Stomach (tissue), 9 donors: ENCODE measurements around the gene DUSP16. TPM values are rescaled to one million over a fixed set of nuclear protein-coding genes. Genes with fewer than 3 reads are reported as not detected.

Experiments used
- DNase-seq, 2 donors: peaks; one replicate each; pipeline versions ENCODE4 v3.0.0 to v3.0.0-alpha.2; 2013 to 2019
- H3K27ac ChIP-seq, 5 donors: fragments of 200-600 bp in 4 of 5; sonication (generic) in 4 of 5; one replicate each; pipeline ENCODE4 v1.5.1; 2013 to 2019; ENCODE audit warnings: mild to moderate bottlenecking in 1 of 5, moderate library complexity in 1 of 5
- H3K27me3 ChIP-seq, 3 donors: fragments of 200-600 bp; sonication (generic); one replicate each; pipeline ENCODE4 v1.5.1; 2017 to 2019; ENCODE audit warnings: mixed run types in 1 of 3
- H3K36me3 ChIP-seq, 4 donors: fragments of 200-600 bp; sonication (generic); 1 replicate in 3 of 4; 2 replicates in 1 of 4; pipeline ENCODE4 v1.5.1; 2016 to 2019
- H3K4me1 ChIP-seq, 4 donors: fragments of 200-600 bp; sonication (generic); one replicate each; pipeline ENCODE4 v1.5.1; 2016 to 2019
- H3K4me3 ChIP-seq, 4 donors: fragments of 200-600 bp; sonication (generic) in 3 of 4; one replicate each; pipeline ENCODE4 v1.5.1; 2016 to 2019; ENCODE audit warnings: mild to moderate bottlenecking in 1 of 4
- H3K9me3 ChIP-seq, 4 donors: fragments of 200-600 bp; sonication (generic); one replicate each; pipeline ENCODE4 v1.5.1; 2016 to 2019
- CTCF ChIP-seq, 7 experiments: fragments of 450-650 bp in 4 of 7; fragments of 200-600 bp in 3 of 7; sonication (generic) in 3 of 7; IDR thresholded peaks; one replicate each; pipeline ENCODE4 v1.5.1; 2016 to 2019; ENCODE audit warnings: antibody characterized with exemption in 7 of 7, control low read depth in 2 of 7, mild to moderate bottlenecking in 1 of 7
- EP300 ChIP-seq: sonication (generic); formaldehyde crosslinking; IDR thresholded peaks from one replicate; pipeline ENCODE4 v1.6.1; 2017; ENCODE audit warnings: antibody characterized with exemption
- POLR2A ChIP-seq, 4 donors: fragments of 450-650 bp; IDR thresholded peaks; one replicate each; pipeline ENCODE4 v1.6.1; 2016; ENCODE audit warnings: antibody characterized with exemption in 4 of 4, control low read depth in 2 of 4, mild to moderate bottlenecking in 1 of 4, moderate library complexity in 1 of 4
- POLR2AphosphoS5 ChIP-seq, 3 donors: sonication (generic); formaldehyde crosslinking; IDR thresholded peaks; one replicate each; pipeline ENCODE4 v1.6.1; 2016; ENCODE audit warnings: antibody characterized with exemption in 3 of 3
- WGBS, 5 donors: extraction: QIAGEN DNeasy Blood & Tissue Kit in 3 of 5; methylation state at CpG; one replicate each; pipeline versions ENCODE4 v1.1.5 to v1.1.7; 2013 to 2018; 5-methylcytosine and 5-hydroxymethylcytosine counted together
- intact Hi-C: fragments of 100-400 bp; cut with DNase I; formaldehyde crosslinking; loops from one replicate; pipeline ENCODE4 v1.15.1; 2023; ENCODE audit warnings: low total_unique reads
- polyA plus RNA-seq, 3 donors: library from polyadenylated mRNA; stranded (reverse); fragments of 200-250 nt; gene quantifications; one replicate each; pipeline ENCODE4 v1.2.3, GENCODE V29; 2013
- total RNA-seq, 5 donors: library from RNA; depleted of rRNA; stranded (reverse); fragments of >200 nt; gene quantifications; one replicate each; pipeline versions ENCODE4 v1.1.0 to v1.2.3, GENCODE V29; 2014 to 2016
- donor health status: healthy with polysubstance abuse.
- donor health status: Bipolar disorder and iron deficiency.
- donor health status: healthy.

The DUSP16 gene
- total and polyA plus RNA-seq, 8 donors: 4.9 to 34.8 (median 22.6) TPM

DNA sequence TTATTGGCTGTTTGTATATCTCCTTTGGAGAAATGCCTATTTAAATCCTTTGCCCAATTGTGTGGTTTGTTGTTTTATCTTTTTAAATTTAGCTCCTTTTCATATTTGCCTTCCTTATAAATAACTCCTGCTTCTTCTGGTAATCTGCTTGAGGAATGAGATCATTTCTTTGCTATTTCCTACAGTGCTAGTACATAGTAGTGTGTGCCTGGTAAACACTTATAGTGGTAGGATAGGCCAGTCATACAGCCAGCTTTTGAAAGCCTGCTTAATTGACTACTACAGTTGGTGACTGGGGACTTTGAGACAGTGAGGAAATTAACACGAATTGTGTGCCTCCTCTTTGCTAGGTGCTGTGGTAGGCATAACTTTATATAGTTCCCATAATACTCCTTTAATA, 137.0 kb downstream of the DUSP16 start:
- peaks cover 0 to 14% (median 8%) of the 10 kb centered on the region in 4 donors for H3K4me1 ChIP-seq
- intact Hi-C loops: no loop called here
- 29 to 56% (median 43%) methylated on average over 1 of the region's 1 CpG for WGBS, 5 donors
- no peaks in the 10 kb centered on the region for H3K27me3 ChIP-seq
- peak overlapping the region in 3 of 5 donors; percentile 9 to 53 (median 26) for H3K27ac ChIP-seq
- peaks cover 0 to 16% (median 7%) of the 10 kb centered on the region in 4 donors for H3K9me3 ChIP-seq
- no peak overlapping the region for H3K4me3 ChIP-seq
- peaks cover 0 to 5% (median 0%) of the 10 kb centered on the region in 4 donors for H3K36me3 ChIP-seq
- no peak for TF ChIP-seq EP300
- no peak for TF ChIP-seq CTCF (IDR thresholded peaks at IDR 0.05)
- no peak for TF ChIP-seq POLR2A (IDR thresholded peaks at IDR 0.05)
- TF ChIP-seq POLR2AphosphoS5 (IDR thresholded peaks at IDR 0.05): no peak
- DNase-seq: peak in 1 of 2 donors; percentile 48

- Histone ChIP-seq H3K27ac (peak overlapping the region in 3 of 5 donors; percentile 9 to 26 (median 22)), H3K4me3 (no peak overlapping the region), H3K36me3 (peaks cover 0 to 5% (median 0%) of the 10 kb centered on the region in 4 donors), H3K4me1 (peaks cover 0 to 14% (median 5%) of the 10 kb centered on the region in 4 donors), H3K27me3 (no peaks in the 10 kb centered on the region), H3K9me3 (peaks cover 0 to 16% (median 7%) of the 10 kb centered on the region in 4 donors)
- 75 to 96% (median 92%) methylated on average over 2 of the region's 2 CpGs for WGBS, 5 donors
- intact Hi-C loops: no loop called here
- no peak for DNase-seq
- TF ChIP-seq EP300 (no peak), CTCF (IDR thresholded peaks at IDR 0.05) (no peak), POLR2A (IDR thresholded peaks at IDR 0.05) (no peak), POLR2AphosphoS5 (IDR thresholded peaks at IDR 0.05) (no peak)
Measured at GRCh38 chr12:12425001-12425400, 137.7 kb downstream of the DUSP16 start.

Other genes starting within 250 kb of the DUSP16 start
- gene MANSC1, start 212.6 kb downstream of the DUSP16 start, total RNA-seq: 10 to 100 TPM in 2 of 5 donors, 1 to 10 TPM in 2, under 1 TPM in 1; 0.29 to 35.7 (median 8.8) TPM
- gene MANSC1, start 212.6 kb downstream of the DUSP16 start, polyA plus RNA-seq: 10 to 100 TPM in 2 of 3 donors, 1 to 10 TPM in 1; 7.8 to 16.5 (median 10.2) TPM
- 10 to 100 TPM in 3 of 5 donors, 1 to 10 TPM in 2; 1.3 to 49.0 (median 25.0) TPM for gene BORCS5, start 205.8 kb downstream of the DUSP16 start, total RNA-seq
- gene BORCS5, start 205.8 kb downstream of the DUSP16 start, polyA plus RNA-seq: 1 to 10 TPM; 5.5 to 8.7 (median 6.3) TPM
- gene CREBL2, start 49.0 kb upstream of the DUSP16 start, total RNA-seq: 10 to 100 TPM in 4 of 5 donors, 1 to 10 TPM in 1; 8.2 to 42.0 (median 34.1) TPM
- 10 to 100 TPM; 12.1 to 33.8 (median 29.8) TPM for gene CREBL2, start 49.0 kb upstream of the DUSP16 start, polyA plus RNA-seq
- gene GPR19, start 133.3 kb upstream of the DUSP16 start, total RNA-seq: under 1 TPM in 1 of 5 donors, not detected in 4; 0.73 TPM
- gene GPR19, start 133.3 kb upstream of the DUSP16 start, polyA plus RNA-seq: under 1 TPM; 0.19 to 0.61 (median 0.23) TPM
- gene CDKN1B, start 154.5 kb upstream of the DUSP16 start, total RNA-seq: 10 to 100 TPM; 22.9 to 60.8 (median 40.0) TPM
- gene CDKN1B, start 154.5 kb upstream of the DUSP16 start, polyA plus RNA-seq: 10 to 100 TPM; 17.7 to 27.6 (median 24.7) TPM
- gene APOLD1, start 222.8 kb upstream of the DUSP16 start, total RNA-seq: 100 to 1,000 TPM in 1 of 5 donors, 10 to 100 TPM in 2, 1 to 10 TPM in 1, under 1 TPM in 1; 0.29 to 119 (median 21.0) TPM
- gene APOLD1, start 222.8 kb upstream of the DUSP16 start, polyA plus RNA-seq: 1 to 10 TPM; 1.9 to 5.4 (median 4.4) TPM